HG03521 (cell line): ENCODE measurements around the gene NRP1.

Experiments used
- ATAC-seq: cut with Tn5 transposase; IDR thresholded peaks from one replicate; pipeline ENCODE4 v1.9.1; 2021; ENCODE audit warnings: mild to moderate bottlenecking, moderate library complexity; ENCODE audit not compliant: unreplicated experiment

The NRP1 gene

DNA sequence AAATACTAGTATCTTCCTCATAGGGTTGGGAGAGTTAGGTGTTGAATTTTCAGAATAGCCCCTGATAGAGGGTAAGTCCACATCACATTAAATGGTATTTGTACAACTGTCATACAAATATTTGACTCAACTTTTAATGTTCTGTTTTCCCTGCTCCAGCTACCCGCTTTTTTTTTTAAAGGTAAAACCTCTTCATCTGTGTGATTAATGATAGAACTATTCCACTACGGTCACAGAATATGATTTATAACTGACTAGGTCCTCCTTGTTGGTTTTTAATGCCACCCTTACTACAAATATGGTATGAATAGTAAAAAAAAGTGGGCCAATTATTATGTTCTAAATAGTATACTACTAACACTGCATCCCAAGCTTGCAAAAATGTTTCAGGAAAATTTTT lies 15.6 kb upstream of the NRP1 start:
- ATAC-seq: no peak

DNA sequence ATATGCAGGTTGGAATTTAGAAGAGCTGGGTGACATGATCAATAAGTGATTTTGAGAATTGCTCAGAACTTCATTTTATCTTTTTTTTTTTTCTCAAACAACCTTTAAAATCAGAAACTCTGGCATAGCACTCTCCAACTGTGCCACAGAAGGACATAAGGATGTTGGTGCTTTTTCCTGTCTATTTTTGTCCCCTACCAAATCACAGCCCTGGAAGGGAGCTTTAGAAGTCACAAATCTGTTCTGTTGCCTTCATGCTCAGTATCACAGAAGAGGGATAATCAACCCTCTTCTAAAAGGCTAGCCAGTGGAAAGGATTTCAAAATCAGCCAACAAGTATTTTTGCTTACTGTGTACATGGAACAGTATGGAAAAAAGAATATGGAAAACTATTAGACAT lies 14.8 kb upstream of the NRP1 start:
- ATAC-seq: no peak

DNA sequence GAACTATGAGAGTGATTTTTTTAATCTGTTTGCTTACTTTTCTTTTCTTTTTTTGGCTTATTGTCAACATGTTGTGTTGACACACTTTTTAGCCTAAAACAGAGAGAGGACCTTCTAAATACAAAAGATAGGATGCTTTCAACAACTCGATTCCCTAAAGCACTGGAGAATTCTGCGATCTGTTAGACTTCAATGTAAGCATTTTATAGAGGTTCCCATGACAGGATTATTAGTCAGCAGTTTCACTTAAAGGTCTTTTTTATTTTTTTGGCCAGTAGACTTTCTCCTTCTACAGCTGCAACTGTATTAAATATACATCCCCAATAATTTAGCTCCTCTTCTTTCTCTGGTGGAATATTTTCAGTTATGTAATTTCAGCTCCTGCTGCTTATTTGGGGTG lies 12.7 kb upstream of the NRP1 start:
- no peak for ATAC-seq

DNA sequence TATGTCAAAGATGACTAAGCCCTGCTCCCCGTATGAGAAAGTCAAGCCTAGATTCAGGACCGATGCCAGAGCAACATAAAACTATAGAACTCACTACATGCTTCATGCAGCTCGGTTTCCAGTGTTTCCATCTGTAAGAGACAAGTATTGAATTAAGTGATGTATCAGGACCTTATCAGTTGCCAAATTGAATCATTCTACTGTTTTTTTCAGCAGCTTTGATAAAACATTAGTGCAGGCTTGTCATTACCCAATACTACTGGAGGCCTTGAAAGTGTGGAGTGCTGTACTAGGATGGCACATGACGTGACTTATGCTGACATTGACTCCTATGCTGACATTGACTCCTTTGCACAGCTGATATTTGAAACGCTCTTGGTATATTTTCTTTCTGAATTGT lies 10.8 kb upstream of the NRP1 start:
- ATAC-seq: no peak

DNA sequence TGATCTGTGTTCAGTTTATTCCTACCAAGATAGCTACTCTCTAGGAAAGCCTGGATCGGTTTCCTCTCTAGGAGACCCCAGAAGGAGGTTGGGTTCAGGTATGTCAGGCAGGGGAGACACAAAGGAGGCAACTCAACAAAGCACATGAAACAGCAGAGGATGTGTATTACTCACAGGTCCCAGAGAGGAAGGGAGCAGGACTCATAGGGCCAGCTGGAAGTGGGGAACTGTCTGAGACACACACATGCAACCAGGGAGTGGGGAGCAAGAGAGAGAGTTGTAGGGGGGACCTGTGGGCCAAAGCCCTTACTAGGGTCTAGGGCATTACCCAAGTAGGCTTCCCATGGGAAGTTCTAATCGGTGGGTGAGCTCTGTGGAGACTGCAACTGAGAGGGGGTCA lies 10.2 kb upstream of the NRP1 start:
- no peak for ATAC-seq

DNA sequence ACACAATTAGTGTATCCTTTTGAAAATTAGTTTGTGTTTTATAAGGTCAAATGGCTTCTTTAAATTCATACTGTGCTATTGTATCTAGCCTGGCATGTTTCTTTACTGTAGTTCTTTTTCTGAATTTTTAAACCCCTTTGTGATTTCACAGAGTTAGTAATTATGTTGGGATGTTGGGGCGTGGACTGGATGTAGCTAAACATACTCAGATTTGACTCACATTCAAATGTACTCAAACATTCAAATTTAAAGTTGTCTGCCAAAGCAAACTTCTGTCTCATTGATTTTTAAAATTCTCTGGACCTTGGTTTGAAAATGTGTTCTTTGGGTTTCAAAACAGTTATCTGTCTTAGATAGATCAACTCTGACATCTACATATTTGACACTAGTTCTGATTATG lies 7.2 kb upstream of the NRP1 start:
- ATAC-seq: no peak

DNA sequence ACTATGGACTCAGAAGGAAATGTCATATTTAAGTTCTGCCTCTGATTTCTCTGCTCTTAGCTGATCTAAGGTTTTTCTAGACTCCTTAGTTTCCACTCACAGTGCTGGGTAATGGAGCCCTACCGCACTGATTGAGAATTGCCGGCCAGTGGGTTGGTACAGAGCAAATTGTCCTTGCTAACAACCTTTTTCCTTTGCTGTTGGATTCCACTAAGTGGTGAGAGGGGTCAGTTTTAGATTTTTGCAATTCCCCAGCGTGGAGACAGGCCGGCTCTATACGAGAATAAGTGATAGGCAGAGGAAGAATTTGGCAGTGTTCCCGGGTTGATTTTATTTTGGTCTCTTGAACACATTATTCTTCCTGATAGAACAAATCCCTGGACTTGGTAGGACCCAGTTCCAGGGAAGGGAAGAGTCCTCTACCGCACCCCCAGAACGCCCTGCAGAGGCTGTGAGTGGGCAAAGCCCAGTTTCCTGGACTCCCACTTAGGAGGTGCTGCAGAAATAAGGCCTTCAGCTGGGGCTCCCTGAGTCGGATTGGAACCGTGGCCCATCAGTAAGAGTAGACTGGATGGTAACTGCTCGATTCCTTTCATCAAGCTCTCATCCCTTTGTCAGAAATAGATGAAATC lies 3.0 kb upstream of the NRP1 start:
- no peak for ATAC-seq

DNA sequence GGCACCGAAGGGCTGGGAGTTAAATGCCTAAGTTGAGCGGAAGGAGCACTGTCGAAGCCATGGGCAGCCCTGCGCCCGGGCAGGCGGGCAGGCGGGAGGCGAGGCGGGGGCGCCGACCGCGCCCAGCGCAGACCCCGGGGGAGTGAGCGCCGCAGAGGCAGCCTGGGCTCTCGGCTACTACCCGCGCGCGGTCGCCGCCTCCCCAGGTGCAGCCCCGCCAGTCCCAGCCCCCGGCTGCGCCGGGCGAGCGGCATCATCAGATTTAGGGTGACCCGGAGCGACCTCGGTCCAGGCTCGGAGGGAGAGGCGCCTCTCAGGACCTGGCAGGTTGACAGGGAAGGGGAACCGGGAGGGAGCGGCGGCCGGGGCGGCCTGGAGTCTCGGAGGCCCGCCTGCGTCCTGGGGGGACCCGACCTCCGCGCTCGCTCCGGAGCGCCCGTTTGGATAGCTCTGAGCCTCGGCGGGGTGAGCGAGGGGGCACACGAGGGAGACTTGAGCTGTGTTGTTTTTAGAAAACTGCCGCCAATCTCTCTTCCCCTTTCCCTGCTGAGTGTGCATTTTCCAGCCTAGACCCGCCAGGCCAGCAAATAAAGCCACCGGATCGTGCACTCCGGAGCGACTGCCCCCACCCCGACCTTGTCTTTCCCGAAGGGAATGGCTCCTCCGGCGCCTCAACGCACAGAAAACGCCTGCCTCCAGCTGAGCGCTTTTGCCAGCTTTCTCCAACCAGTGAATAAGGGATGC lies 2.3 kb upstream of the NRP1 start:
- no peak for ATAC-seq

DNA sequence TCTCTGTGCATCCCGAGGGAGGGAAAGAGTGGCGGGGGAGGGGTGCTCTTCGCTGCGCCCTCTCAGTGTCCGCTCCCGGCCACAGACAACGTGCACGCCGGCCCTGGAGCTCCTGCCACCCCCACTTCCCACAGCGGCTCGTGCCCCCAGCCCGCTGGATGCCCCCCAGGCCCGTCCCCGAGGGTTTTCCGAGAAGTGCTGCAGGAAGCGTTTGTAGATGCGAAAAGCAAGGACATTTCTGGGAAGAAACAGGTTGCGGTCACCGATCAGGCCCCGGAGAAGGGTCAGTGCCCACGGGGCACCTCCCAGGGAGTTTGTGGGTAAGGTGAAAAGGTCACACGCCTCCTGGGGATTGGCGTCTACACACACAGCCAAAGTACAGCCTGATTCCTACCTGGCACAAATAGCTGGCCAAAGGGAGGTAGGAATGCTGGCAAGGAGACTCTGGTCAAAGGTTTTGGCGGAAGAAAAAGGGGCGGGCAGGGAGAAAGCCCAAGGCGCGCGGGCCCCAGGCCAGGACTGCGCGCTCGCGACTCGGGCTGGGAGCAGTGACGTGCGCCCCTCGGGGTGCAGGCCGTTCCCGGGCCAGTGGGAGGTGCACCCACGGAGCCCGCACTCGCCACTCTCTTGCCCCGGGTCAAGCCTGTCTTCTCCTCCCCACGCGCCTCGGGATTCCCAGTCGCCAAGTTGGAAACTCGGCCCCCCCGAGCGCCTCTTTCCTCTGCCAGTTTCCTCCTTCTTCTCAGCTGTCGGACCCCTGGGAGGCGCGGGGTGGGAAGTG lies 1.5 kb upstream of the NRP1 start:
- ATAC-seq: no peak

DNA sequence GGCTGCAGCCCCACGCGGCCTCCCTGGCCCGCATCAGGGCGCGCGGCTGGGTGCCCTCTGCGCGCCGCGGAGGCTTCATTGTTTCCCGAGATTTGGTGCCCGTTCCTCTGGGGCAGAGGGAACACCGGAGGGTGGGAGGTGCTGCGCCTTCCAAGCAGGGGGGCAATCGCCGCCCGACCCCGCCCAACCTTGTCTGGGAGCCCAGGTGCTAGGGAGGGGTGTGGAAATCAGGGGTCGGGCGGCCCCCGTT lies 1.0 kb upstream of the NRP1 start:
- no peak for ATAC-seq

DNA sequence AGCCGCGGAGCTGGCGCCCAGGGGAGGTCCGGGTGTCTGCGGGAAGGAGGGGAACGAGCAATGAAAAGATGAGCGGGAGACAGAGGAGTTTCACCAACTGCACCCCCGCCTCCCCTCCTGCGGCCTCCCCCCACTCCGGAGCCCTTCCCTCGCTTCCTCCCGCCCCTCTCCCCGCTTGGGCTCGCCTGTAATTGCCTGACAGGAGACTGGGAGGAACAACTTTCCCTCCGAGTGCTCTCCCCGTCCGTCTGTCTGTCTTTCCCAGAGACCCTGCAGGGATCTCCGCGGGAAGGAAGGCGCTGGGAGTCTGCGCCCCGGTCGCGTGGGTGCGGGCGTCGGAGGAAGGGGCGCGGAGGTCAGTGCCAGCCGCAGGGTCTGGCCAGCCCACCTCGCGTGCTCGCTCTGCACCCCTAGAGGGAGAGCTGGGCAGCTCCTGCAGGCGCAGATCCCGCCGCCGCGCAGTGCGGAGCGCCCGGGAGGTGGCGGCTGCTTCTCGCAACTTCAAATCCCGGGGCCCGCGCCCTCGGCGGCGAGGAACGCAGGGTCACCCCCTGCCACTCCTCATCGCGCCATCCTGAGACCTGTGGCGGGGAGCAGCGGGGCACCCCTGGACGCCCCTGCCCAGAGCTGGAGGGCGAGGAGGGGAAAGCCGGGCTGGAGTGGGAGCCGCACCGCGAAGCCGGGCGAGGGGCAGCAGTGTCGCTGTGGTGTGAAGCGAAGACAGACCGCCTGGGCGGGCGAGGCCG lies 511 bp upstream of the NRP1 start:
- ATAC-seq: no peak

DNA sequence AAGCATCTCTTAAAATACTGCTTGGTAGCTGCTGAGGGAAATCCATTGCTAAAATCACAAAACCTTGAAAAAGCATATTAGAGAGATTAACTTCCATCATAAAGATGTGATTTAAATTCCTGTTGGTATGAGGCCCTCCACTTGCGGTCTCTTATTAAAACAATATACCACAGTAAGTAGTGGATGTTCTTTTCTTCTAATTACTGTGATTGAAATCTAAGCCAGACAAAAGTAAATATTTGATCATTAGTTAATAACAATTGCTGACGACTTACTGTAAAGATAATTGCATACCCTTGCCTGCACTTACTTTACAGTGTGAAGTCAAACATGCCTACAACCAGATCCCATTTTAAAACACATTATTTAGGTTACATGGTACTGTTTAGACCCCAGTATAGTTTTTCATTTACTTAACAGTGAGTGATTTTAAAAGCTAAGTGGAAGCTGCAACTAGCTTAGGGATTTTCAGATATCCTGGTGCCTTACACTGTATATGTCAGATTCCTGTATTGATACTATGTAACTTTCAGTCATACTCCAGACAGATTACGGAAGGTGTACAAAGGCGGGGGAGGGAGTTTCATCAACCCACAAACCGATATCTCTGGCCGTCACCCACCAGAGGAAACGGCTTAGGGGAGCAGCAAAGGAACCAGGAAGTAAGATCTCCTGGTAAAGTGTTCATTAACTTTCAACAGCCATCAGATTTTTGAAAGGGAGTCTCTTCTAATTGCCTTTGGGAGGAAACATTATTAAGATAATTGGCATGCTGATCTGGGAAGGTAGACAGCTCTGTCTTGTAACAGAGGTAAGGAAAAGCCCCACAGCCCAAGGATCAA lies 986 bp downstream of the NRP1 start:
- no peak for ATAC-seq

DNA sequence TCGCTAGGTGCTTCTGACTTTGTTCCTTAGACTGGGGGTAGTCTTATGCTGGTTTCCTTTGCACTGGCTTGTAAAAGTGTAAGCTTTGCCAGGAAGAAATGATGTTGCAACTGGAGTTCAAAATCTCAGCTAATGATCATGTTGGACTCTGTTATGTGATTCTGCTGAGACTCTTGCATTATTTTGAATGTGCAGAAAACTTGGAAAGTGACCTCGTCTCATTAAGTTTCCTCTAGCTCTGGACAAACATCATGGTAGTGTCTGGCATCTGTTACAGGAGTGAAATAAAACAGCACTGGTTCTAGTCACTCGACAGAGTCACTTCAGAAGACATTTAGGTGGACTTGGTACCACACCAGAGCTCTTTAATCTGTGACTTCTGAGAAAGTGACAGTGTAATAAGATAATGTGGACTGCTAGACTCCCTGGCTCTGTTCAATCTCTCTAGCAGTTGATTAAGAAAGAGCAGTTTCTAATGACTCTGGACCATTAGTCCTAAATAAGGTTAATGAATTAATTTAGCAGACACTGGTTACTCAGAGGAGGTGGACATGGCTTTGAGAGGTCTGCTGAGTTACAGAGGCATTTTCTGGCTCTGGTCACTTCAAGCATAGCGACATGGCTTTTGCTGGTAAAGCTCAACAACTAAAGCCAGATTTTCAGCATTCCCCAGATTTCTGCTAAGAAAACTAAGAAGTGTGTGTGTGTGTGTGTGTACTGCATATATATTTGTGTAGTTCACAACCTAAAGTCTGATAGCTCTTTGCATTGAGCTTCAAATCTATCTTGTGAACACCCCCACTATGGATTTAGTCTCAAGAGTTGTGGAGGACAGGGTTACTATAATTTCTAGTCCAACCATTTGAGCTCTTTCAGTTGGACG lies 2.0 kb downstream of the NRP1 start:
- ATAC-seq: no peak

DNA sequence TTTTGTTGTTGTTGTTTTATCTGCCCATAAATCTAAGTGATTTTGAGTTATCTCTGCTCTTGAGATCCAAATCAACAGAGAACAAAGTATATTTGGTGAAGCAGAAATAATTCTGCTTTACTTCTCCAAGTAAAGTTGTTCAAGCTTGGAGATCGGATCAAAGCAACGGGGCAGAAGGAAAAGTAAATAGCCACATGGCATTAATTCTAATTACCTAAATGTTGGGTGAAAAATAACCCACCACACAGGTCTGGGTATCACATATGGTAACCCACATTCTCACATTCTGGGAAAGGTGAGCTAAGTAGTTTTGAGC lies 3.1 kb downstream of the NRP1 start:
- ATAC-seq: no peak

DNA sequence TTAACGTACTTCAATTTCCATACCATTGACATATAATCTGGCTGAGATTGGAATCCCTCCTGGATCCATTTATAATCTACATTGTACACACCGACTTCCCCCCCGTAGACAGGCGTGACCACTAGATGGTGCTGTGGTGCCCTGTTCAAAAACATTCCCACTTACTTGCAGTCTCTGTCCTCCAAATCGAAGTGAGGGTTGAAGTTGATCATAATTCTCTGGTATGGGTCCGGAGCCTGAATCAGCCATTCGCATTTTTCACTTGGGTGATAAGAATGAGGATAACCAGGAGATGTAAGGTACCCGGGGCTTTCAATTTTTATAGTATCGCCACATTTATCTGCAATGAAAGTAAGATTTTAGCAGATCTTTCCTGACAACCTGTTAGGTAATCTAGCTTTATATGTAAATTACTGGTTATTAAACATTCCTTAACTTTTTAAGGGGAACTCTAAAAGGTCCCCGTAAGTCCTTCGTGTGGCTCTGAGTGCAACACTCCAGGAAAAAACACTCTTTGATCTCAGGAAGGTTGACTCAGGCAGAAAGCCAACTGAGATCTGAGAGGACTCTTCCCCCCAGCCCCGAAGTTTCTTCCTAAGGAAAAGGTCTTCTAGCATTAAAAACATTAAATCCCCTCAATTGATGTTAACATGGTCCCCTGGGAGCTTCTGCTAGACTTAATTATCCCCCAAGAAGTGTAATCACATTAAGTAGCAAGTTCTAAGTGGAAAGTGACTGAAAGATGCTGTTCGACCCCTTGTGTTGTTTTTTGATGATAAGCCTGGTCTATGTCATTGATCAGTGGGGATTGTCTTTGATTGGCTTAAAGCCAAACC lies 3.7 kb downstream of the NRP1 start:
- peak; percentile 44 for ATAC-seq

DNA sequence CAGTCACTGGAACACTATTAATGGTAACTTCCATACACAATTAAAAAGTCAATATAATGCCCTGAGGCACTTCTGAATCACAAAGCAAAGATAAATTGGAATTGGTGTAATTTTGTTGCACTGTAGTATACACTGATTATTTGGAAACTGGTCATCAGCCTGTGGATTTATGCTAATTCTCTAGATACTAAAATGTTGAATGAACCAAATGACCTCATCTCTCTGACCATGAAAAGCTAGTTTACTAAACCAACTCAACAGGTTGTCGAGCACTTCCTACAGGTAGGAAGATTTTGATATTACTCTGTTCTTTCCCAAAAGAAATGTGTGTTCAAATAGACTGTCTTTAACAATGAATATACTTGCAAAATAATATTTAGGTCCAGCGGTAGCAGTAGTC lies 5.3 kb downstream of the NRP1 start:
- ATAC-seq: no peak

DNA sequence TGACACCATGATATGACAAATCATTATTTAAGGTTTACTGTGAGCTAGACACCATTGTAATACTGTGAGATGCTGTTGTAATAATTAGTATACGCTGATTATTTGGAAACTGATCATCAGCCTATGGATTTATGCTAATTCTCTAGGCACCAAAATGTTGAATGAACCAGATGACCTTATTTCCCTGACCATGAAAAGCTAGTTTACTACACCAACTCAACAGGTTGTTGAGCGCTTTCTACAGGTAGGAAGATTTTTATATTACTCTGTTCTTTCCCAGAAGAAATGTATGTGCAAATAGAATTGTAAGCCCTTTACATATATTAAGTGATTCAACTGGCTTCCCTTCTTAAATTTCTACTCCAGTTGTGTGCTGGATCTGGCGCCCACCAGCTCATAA lies 6.2 kb downstream of the NRP1 start:
- ATAC-seq: no peak

DNA sequence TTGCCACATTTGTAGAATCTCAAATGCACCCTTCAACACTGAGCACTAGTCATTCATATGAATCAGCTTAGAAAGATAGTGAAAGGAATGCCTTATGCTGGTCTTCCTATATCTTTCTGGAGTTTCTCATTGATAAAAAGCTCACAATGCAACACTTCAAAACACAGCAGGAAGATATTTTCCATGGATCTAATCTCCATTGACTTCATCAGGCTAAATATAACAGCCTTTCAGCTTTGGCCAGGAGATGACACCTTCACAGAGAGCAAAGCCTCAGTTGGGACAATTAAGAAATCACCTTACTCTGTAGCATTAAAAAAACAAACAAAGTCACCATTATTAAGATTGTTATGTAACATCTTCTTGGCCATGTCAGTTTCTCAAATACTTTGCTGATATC lies 6.7 kb downstream of the NRP1 start:
- ATAC-seq: no peak

DNA sequence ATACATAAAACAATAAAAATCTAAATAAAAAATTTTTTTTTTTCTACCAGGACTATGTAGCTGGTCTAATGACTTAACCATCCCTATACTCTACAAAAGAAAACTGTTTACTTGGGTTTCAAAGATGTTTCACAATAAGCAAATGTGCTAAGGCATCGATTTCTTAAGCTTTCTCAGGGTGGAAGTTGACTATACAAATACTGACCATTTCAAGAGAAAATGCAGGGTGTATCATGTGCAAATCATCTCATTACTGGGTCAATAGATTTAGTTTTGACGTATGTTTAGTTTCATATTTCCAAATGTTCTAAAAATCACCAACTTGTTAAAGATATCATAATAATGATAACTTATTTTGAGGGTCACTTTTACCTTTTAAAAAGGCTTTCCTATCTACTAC lies 7.5 kb downstream of the NRP1 start:
- ATAC-seq: no peak
